ENCODE results near the gene KRT13. TPM values are rescaled to one million over a fixed set of nuclear protein-coding genes. Genes with fewer than 3 reads are reported as not detected.

KRT13 gene
- total and polyA plus RNA-seq, 5 experiments from 2014 or later, result not detected

GRCh38 chr17:41523787-41524186 lies 18.4 kb upstream of the KRT13 start:
- peaks cover 14 to 33% (median 16%) of the 10 kb centered on the region in 5 donors for H3K27me3 Mint-ChIP-seq
- H3K4me1 Mint-ChIP-seq, result peaks cover 4 to 18% (median 12%) of the 10 kb centered on the region in 4 donors
- POLR2A ChIA-PET, result no interaction called here
- no peak for ATAC-seq
- no peak overlapping the region for H3K4me3 Mint-ChIP-seq
- peak overlapping the region in 1 of 10 donors; percentile 30 for H3K27ac Mint-ChIP-seq
- no peak for DNase-seq
- peaks cover 0 to under 1% (median 0%) of the 10 kb centered on the region in 9 donors for H3K9me3 Mint-ChIP-seq
- no peaks in the 10 kb centered on the region for H3K36me3 Mint-ChIP-seq

DNA sequence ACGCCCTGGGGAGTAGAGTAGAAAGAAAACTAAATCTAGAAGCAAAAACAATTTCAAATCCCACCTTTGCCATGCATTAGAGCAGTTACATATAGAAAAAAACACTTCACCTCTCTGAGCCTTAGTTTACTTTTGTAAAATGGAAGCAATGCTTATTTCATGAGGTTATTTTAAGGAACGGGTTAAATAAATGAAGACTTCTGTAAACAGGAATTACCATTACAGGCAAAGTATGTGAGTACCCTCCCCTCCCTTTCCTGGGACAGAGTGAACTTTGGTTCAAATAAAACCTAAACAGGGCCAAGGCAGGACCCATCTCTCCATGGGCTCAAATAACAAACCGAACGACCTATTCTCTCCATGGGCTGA lies 17.8 kb upstream of the KRT13 start:
- H3K4me1 Mint-ChIP-seq, result peaks cover 2 to 12% (median 7%) of the 10 kb centered on the region in 4 donors
- DNase-seq (no peak), ATAC-seq (no peak)
- POLR2A ChIA-PET, result no interaction called here
- H3K9me3 Mint-ChIP-seq, result no peaks in the 10 kb centered on the region
- H3K27me3 Mint-ChIP-seq, result peaks cover 9 to 27% (median 13%) of the 10 kb centered on the region in 5 donors
- no peak overlapping the region for H3K27ac Mint-ChIP-seq
- no peaks in the 10 kb centered on the region for H3K36me3 Mint-ChIP-seq
- no peak overlapping the region for H3K4me3 Mint-ChIP-seq

GRCh38 chr17:41522301-41523224 lies 17.2 kb upstream of the KRT13 start:
- no peak for ATAC-seq
- no peaks in the 10 kb centered on the region for H3K36me3 Mint-ChIP-seq
- peaks cover 2 to 7% (median 5%) of the 10 kb centered on the region in 4 donors for H3K4me1 Mint-ChIP-seq
- no peak overlapping the region for H3K27ac Mint-ChIP-seq
- H3K4me3 Mint-ChIP-seq, result no peak overlapping the region
- DNase-seq, result no peak
- no peaks in the 10 kb centered on the region for H3K9me3 Mint-ChIP-seq
- peaks cover 8 to 22% (median 10%) of the 10 kb centered on the region in 5 donors for H3K27me3 Mint-ChIP-seq
- POLR2A ChIA-PET, result no interaction called here

DNA sequence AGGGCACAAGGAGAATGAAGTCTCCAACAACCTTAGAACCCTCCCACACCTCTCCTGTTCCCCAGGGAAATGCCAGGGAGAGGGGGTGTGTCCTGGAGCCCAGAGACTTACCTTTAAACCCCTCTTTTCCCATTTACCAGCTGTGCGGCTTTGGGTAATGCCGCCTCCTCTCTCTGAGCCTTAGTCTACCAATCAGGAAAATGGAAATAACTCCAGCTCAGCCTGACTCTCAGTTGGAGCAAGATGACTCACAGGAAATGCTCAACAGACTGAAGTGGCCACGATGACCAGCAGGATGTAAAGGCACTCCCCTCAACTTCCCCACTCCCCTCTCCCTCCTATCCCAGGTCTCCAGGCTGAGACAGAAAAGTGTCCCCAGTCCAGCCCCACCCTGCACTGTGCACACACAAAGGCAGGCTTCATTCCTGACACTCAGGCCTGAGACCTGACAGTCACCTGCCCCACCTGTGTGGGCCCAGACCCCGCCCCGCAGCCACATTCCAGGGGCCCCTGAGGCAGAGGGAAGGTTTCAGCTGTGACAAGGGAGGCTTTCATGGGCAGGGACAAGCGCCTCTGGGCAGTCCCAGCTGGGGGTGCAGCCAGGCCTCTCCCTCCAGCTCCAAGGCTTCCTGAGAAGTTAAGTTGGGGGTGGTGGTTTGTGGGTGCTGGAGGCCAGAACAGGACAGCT lies 16.3 kb upstream of the KRT13 start:
- POLR2A ChIA-PET, result no interaction called here
- Mint-ChIP-seq H3K4me1 (no peaks in the 10 kb centered on the region), H3K27ac (no peak overlapping the region), H3K9me3 (no peaks in the 10 kb centered on the region), H3K4me3 (no peak overlapping the region), H3K27me3 (peaks cover 0 to 14% (median 2%) of the 10 kb centered on the region in 5 donors), H3K36me3 (no peaks in the 10 kb centered on the region)
- DNase-seq (no peak), ATAC-seq (no peak)

- DNase-seq (no peak), ATAC-seq (no peak)
- no peaks in the 10 kb centered on the region for H3K36me3 Mint-ChIP-seq
- H3K27ac Mint-ChIP-seq, result no peak overlapping the region
- H3K4me1 Mint-ChIP-seq, result no peaks in the 10 kb centered on the region
- H3K27me3 Mint-ChIP-seq, result peaks cover 0 to 10% (median 2%) of the 10 kb centered on the region in 5 donors
- H3K9me3 Mint-ChIP-seq, result no peaks in the 10 kb centered on the region
- H3K4me3 Mint-ChIP-seq, result no peak overlapping the region
- POLR2A ChIA-PET, result no interaction called here
Measured at GRCh38 chr17:41520821-41521521, 15.6 kb upstream of the KRT13 start.

- H3K36me3 Mint-ChIP-seq, result no peaks in the 10 kb centered on the region
- H3K27me3 Mint-ChIP-seq, result peaks cover 0 to 7% (median 1%) of the 10 kb centered on the region in 5 donors
- ATAC-seq (no peak), DNase-seq (no peak)
- H3K27ac Mint-ChIP-seq, result no peak overlapping the region
- H3K4me1 Mint-ChIP-seq, result no peaks in the 10 kb centered on the region
- H3K4me3 Mint-ChIP-seq, result no peak overlapping the region
- H3K9me3 Mint-ChIP-seq, result no peaks in the 10 kb centered on the region
- POLR2A ChIA-PET, result no interaction called here
Measured at GRCh38 chr17:41519501-41520224, 14.3 kb upstream of the KRT13 start.

DNA sequence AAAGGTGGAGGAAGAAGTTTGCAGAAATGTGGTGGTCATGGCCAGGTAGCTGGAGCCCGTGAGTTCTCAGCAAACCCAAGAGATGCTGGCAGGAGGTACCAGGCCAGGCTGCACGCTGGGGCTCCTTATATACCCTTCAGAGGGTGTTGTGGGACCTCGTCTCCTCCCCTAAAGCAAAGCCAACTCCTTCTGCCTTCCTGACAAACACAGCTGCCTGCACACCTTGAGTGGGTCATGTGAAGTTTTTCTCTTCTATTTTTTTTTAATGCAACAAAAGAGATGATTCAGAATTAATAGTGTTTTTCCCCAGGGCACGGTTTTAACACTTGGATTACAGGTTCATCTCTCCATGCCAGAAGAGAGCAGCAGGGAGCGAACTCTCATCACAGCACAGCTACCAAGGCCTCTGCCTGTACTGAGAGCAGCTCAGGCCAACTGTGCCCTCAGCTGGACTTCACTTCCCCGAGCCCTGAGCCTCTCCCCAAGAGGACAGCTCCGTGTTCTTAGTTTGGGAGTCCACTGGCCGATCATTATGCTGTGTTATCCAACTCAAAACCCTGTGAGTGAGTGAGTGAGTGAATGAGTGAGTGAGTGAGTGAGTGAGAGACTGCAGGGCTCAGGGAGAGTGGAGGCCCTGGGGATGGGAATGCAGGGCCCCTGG lies 13.5 kb upstream of the KRT13 start, which contains the start of gene KRT15:
Gene KRT15 (minus strand): TSS at position 102 of the 661 bp plus-strand sequence. CDS start 63 bp downstream, at position 39.
- Mint-ChIP-seq H3K9me3 (no peaks in the 10 kb centered on the region), H3K36me3 (no peaks in the 10 kb centered on the region), H3K4me3 (no peak within 1 kb of the TSS), H3K27ac (peak within 1 kb of the TSS in 2 of 10 donors; percentile 28 to 63), H3K4me1 (no peaks in the 10 kb centered on the region), H3K27me3 (peaks cover 0 to 4% (median 1%) of the 10 kb centered on the region in 5 donors)
- ATAC-seq (no peak), DNase-seq (no peak)
- POLR2A ChIA-PET, result no interaction called here

DNA sequence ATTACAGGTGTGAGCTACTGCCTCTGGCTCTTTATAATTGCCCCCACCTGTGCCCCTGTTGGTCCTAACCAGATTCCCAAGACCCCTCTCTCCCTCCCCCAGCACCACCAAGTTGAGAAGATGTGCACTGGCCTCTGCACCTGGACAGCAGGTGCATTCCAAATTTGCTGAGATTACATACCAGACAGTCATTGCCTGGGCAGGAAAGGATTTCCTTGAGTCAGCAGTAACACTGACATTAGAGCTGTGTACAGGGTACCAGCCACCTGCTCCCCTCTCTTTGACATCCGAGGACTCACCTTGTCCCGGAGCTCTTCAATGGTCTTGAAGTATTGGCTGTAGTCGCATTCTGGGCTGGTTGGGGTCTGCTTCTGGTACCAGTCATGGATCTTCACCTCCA lies 12.6 kb upstream of the KRT13 start:
- Mint-ChIP-seq H3K27ac (no peak overlapping the region), H3K9me3 (no peaks in the 10 kb centered on the region), H3K4me1 (no peaks in the 10 kb centered on the region), H3K4me3 (no peak overlapping the region), H3K36me3 (no peaks in the 10 kb centered on the region), H3K27me3 (peaks cover 0 to 4% (median 1%) of the 10 kb centered on the region in 5 donors)
- POLR2A ChIA-PET, result no interaction called here
- DNase-seq (no peak), ATAC-seq (no peak)

GRCh38 chr17:41516830-41517283 lies 11.4 kb upstream of the KRT13 start:
- ATAC-seq (no peak), DNase-seq (no peak)
- POLR2A ChIA-PET, result no interaction called here
- Mint-ChIP-seq H3K27me3 (peaks cover 0 to 4% (median 1%) of the 10 kb centered on the region in 5 donors), H3K9me3 (no peaks in the 10 kb centered on the region), H3K4me3 (no peak overlapping the region), H3K27ac (no peak overlapping the region), H3K36me3 (no peaks in the 10 kb centered on the region), H3K4me1 (peaks cover 0 to 3% (median 1%) of the 10 kb centered on the region in 4 donors)

- Mint-ChIP-seq H3K27ac (peak overlapping the region in 1 of 10 donors; percentile 21), H3K4me3 (no peak overlapping the region), H3K36me3 (no peaks in the 10 kb centered on the region), H3K9me3 (no peaks in the 10 kb centered on the region), H3K4me1 (peaks cover 0 to 3% (median 1%) of the 10 kb centered on the region in 4 donors), H3K27me3 (peaks cover 0 to 4% (median 1%) of the 10 kb centered on the region in 5 donors)
- POLR2A ChIA-PET, result interaction anchor here (0.6 kb wide), 1 partner anchor 1551 kb away, joined by 4 read pairs; no protein-coding TSS in a partner anchor
- no peak for ATAC-seq
- DNase-seq, result no peak
Measured at GRCh38 chr17:41516147-41516829, 10.9 kb upstream of the KRT13 start.

- Mint-ChIP-seq H3K4me3 (no peak overlapping the region), H3K36me3 (no peaks in the 10 kb centered on the region), H3K27me3 (peaks cover 0 to 4% (median 1%) of the 10 kb centered on the region in 5 donors), H3K4me1 (peaks cover 0 to 3% (median 1%) of the 10 kb centered on the region in 4 donors), H3K9me3 (no peaks in the 10 kb centered on the region), H3K27ac (peak overlapping the region in 1 of 10 donors; percentile 66)
- DNase-seq (no peak), ATAC-seq (no peak)
- POLR2A ChIA-PET, result no interaction called here
Measured at GRCh38 chr17:41513168-41513547, 7.7 kb upstream of the KRT13 start.
